Endodermal cell (in vitro differentiated cells): ENCODE results near the gene C11orf71. TPM values are rescaled to one million over a fixed set of nuclear protein-coding genes. Genes with fewer than 3 reads are reported as not detected.

ENCODE experiments used
- DNase-seq: peaks from one replicate; pipeline ENCODE4 v3.0.0-alpha.2; 2017
- H3K27ac ChIP-seq: 2 replicates; pipeline ENCODE4 v1.5.1; 2013; ENCODE audit warnings: mild to moderate bottlenecking, low read depth, low read length, moderate library complexity
- H3K27me3 ChIP-seq: 2 replicates; pipeline ENCODE4 v1.6.1; 2013; ENCODE audit warnings: mild to moderate bottlenecking, low read length, moderate library complexity; ENCODE audit not compliant: insufficient read depth, control insufficient read depth, poor library complexity, severe bottlenecking
- H3K36me3 ChIP-seq: 2 replicates; pipeline ENCODE4 v1.7.0; 2013; ENCODE audit warnings: mild to moderate bottlenecking, low read length, moderate library complexity; ENCODE audit not compliant: control insufficient read depth, insufficient read depth
- H3K4me1 ChIP-seq: one replicate; pipeline ENCODE4 v1.7.0; 2013; ENCODE audit warnings: low read length; ENCODE audit not compliant: control insufficient read depth, insufficient read depth
- H3K4me3 ChIP-seq: 2 replicates; pipeline ENCODE4 v1.5.1; 2013; ENCODE audit warnings: mild to moderate bottlenecking, low read length, moderate library complexity
- H3K9ac ChIP-seq: 2 replicates; pipeline ENCODE4 v1.6.1; 2013; ENCODE audit warnings: mild to moderate bottlenecking, low read length, moderate library complexity; ENCODE audit not compliant: poor library complexity, severe bottlenecking; ENCODE audit errors: extremely low read depth
- H3K9me3 ChIP-seq: 2 replicates; pipeline ENCODE4 v1.6.1; 2013; ENCODE audit warnings: mild to moderate bottlenecking, low read length, moderate library complexity; ENCODE audit not compliant: control insufficient read depth
- H3K27ac Mint-ChIP-seq: 2 replicates; pipeline ENCODE4 v1.8.0; 2020; ENCODE audit warnings: mixed read lengths
- H3K27me3 Mint-ChIP-seq: 2 replicates; pipeline ENCODE4 v1.8.0; 2021; ENCODE audit warnings: mild to moderate bottlenecking, mixed read lengths; ENCODE audit not compliant: insufficient read depth
- H3K36me3 Mint-ChIP-seq: 2 replicates; pipeline ENCODE4 v1.8.0; 2020; ENCODE audit warnings: low read depth, mixed read lengths
- H3K4me1 Mint-ChIP-seq: 2 replicates; pipeline ENCODE4 v1.8.0; 2020; ENCODE audit warnings: mixed read lengths
- H3K4me3 Mint-ChIP-seq: 2 replicates; pipeline ENCODE4 v1.8.0; 2020; ENCODE audit warnings: mild to moderate bottlenecking, moderate library complexity, mixed read lengths
- H3K9me3 Mint-ChIP-seq: 2 replicates; pipeline ENCODE4 v1.8.0; 2020; ENCODE audit warnings: mild to moderate bottlenecking, mixed read lengths
- WGBS, 2 experiments: methylation state at CpG; one replicate each; pipeline versions ENCODE4 v1.1.5 to v1.1.7; 2013; ENCODE audit warnings: missing lambda C conversion rate in 2 of 2, mixed read lengths in 1 of 2; ENCODE audit not compliant: insufficient coverage in 1 of 2, insufficient read length in 1 of 2; 5-methylcytosine and 5-hydroxymethylcytosine counted together
- total RNA-seq, 2 donors: library from RNA; stranded (reverse); fragmentation: NEBNext Ultra II Directional in 1 of 2; extraction: Animal tissue kit (Norgen Biotek cat#: 25700) in 1 of 2; gene quantifications; 2 replicates in 1 of 2; 3 replicates in 1 of 2; pipeline ENCODE4 v1.2.1, GENCODE V29; 2021
- TF ChIP-seq, protein P1 (sequence below): fragments of 200-600 bp; sonication (generic); conservative IDR thresholded peaks from 2 replicates; pipeline ENCODE4 v1.5.0; 2021; ENCODE audit warnings: antibody characterized with exemption, mild to moderate bottlenecking

Gene C11orf71
- total RNA-seq, 2 donors from 2014 or later: 6.2 to 10.0 TPM

DNA sequence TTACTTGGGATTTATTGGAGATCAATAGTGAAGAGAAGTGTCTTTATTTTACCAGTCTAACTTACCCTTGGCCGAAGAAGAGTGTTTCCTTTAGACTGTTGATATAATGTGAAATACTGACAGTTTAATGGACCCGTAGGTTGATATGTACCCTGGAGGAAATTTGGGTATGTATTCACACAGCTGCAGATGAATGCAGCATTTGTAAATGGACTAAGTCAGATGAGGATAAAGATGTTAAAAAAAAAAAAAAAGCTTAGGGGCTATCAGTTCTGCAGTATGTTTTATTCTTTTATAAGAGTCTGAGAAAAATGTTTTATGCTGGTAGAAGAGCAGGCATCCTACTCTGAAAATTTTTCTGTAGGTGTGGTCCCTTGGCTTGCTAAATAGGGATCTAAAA, 41.6 kb upstream of the C11orf71 start:
- Histone ChIP-seq H3K9me3 (no peaks in the 10 kb centered on the region), H3K9ac (no peak overlapping the region), H3K4me3 (no peak overlapping the region), H3K4me1 (peaks cover 10% of the 10 kb centered on the region), H3K27ac (no peak overlapping the region), H3K36me3 (peaks cover 32% of the 10 kb centered on the region), H3K27me3 (no peaks in the 10 kb centered on the region)
- TF ChIP-seq, protein P1, sequence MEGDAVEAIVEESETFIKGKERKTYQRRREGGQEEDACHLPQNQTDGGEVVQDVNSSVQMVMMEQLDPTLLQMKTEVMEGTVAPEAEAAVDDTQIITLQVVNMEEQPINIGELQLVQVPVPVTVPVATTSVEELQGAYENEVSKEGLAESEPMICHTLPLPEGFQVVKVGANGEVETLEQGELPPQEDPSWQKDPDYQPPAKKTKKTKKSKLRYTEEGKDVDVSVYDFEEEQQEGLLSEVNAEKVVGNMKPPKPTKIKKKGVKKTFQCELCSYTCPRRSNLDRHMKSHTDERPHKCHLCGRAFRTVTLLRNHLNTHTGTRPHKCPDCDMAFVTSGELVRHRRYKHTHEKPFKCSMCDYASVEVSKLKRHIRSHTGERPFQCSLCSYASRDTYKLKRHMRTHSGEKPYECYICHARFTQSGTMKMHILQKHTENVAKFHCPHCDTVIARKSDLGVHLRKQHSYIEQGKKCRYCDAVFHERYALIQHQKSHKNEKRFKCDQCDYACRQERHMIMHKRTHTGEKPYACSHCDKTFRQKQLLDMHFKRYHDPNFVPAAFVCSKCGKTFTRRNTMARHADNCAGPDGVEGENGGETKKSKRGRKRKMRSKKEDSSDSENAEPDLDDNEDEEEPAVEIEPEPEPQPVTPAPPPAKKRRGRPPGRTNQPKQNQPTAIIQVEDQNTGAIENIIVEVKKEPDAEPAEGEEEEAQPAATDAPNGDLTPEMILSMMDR: no peak
- H3K27me3 Mint-ChIP-seq: no peaks in the 10 kb centered on the region
- H3K4me1 Mint-ChIP-seq: peaks cover 51% of the 10 kb centered on the region
- H3K4me3 Mint-ChIP-seq: peak overlapping the region; percentile 99
- 91 to 94% methylated on average over 2 of the region's 2 CpGs for WGBS, 2 experiments
- no peaks in the 10 kb centered on the region for H3K9me3 Mint-ChIP-seq
- no peak overlapping the region for H3K27ac Mint-ChIP-seq
- DNase-seq: no peak
- peaks cover 30% of the 10 kb centered on the region for H3K36me3 Mint-ChIP-seq

DNA sequence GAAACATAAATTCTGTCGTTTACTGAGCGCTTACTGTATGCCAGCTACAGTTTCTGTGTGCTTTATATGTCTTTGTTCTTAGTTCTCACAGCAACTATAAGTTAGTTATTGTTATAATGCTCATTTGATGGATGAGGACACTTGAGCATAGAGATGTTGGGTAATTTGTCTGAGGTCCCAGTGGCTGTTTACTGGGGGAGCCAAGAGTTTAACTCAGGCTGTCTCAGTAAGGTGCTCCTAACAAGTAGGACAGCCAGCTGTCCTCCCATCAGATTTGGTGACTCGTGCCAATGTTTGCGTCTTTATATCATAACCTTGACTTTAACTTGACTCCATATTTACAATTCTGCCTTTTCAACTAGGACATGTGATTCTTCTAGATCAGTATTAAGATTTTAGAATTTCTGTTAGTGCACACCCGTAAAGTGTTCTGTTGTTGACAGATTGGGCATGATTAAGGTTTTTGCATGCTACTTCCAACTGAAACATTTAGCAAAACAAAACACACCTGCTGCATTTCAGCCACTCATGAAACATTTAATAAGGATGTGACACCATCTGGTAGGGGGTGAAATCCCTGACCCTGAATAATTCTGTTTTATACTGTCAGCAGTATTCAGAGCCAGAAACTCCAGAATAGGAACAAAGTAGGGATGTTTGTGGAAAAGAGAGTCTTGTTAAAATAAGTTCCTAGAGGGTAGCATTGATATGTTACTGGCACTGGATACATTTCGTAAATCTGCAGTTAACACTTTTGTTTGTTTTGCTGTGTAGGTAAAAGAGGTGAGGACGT, 40.9 kb upstream of the C11orf71 start:
- Mint-ChIP-seq H3K4me1 (peaks cover 53% of the 10 kb centered on the region), H3K36me3 (peaks cover 25% of the 10 kb centered on the region), H3K27ac (no peak overlapping the region)

GRCh38 chr11:114440121-114440860, 40.0 kb upstream of the C11orf71 start:
- no peaks in the 10 kb centered on the region for H3K27me3 Mint-ChIP-seq
- DNase-seq: no peak
- H3K9me3 Mint-ChIP-seq: no peaks in the 10 kb centered on the region
- H3K4me3 Mint-ChIP-seq: peak overlapping the region; percentile 99
- WGBS, 2 experiments: 11 to 17% methylated on average over 10 of the region's 10 CpGs
- H3K27me3 ChIP-seq: no peaks in the 10 kb centered on the region
- no peaks in the 10 kb centered on the region for H3K9me3 ChIP-seq
- H3K4me1 Mint-ChIP-seq: peaks cover 54% of the 10 kb centered on the region
- H3K4me3 ChIP-seq: peak overlapping the region; percentile 95
- peak overlapping the region; percentile 95 for H3K27ac Mint-ChIP-seq
- no peak overlapping the region for H3K27ac ChIP-seq
- H3K4me1 ChIP-seq: peaks cover 10% of the 10 kb centered on the region
- peak overlapping the region; percentile 81 for H3K9ac ChIP-seq
- peaks cover 19% of the 10 kb centered on the region for H3K36me3 ChIP-seq
- peaks cover 18% of the 10 kb centered on the region for H3K36me3 Mint-ChIP-seq
- TF ChIP-seq, protein P1: no peak

More for the DNA sequence above, 40.9 kb upstream of the C11orf71 start:
- Mint-ChIP-seq H3K4me3 (peak overlapping the region; percentile 99), H3K9me3 (no peaks in the 10 kb centered on the region), H3K27me3 (no peaks in the 10 kb centered on the region)
- peaks cover 27% of the 10 kb centered on the region for H3K36me3 ChIP-seq
- peaks cover 10% of the 10 kb centered on the region for H3K4me1 ChIP-seq
- no peaks in the 10 kb centered on the region for H3K27me3 ChIP-seq
- TF ChIP-seq, protein P1: no peak
- H3K4me3 ChIP-seq: peak overlapping the region; percentile 95
- H3K9ac ChIP-seq: no peak overlapping the region
- H3K9me3 ChIP-seq: no peaks in the 10 kb centered on the region
- DNase-seq: no peak
- 75 to 82% methylated on average over 2 to 7 of the region's 7 CpGs for WGBS, 2 experiments
- no peak overlapping the region for H3K27ac ChIP-seq
